Common myeloid progenitor, CD34-positive (primary cell): ENCODE measurements around the gene FBP2.

Source experiments
- CTCF ChIA-PET: fragments of 350-600 bp; sonication (Branson Sonifier 250); formaldehyde crosslinking; loops from one replicate; lab custom pipeline; 2021; ENCODE audit warnings: antibody characterized with exemption; lab: Charles Lee
- POLR2A ChIA-PET: fragments of 350-600 bp; sonication (Branson Sonifier 250); formaldehyde crosslinking; loops from one replicate; lab custom pipeline; 2021; ENCODE audit warnings: antibody characterized with exemption; lab: Charles Lee
- DNase-seq, 3 donors: peaks; one replicate each; pipeline versions ENCODE4 v3.0.0 to v3.0.0-alpha.2; 2013
- H3K27ac ChIP-seq, 2 experiments: 1 replicate in 1 of 2; 2 replicates in 1 of 2; pipeline ENCODE4 v1.7.0; 2013; ENCODE audit warnings: inconsistent platforms in 2 of 2, low read length in 2 of 2, mild to moderate bottlenecking in 2 of 2, low read depth in 1 of 2, moderate library complexity in 1 of 2; ENCODE audit not compliant: severe bottlenecking in 2 of 2, insufficient read depth in 1 of 2, poor library complexity in 1 of 2
- H3K27me3 ChIP-seq, 5 experiments: replicated peaks in 2 of 5; 1 replicate in 3 of 5; 2 replicates in 2 of 5; pipeline versions ENCODE4 v1.6.1 to v1.7.0; 2013; ENCODE audit warnings: low read length in 4 of 5, mild to moderate bottlenecking in 2 of 5, moderate library complexity in 2 of 5, inconsistent platforms in 1 of 5; ENCODE audit not compliant: insufficient read depth in 5 of 5, control insufficient read depth in 4 of 5
- H3K36me3 ChIP-seq, 4 experiments: 1 replicate in 2 of 4; 2 replicates in 2 of 4; pipeline versions ENCODE4 v1.6.1 to v1.7.0; 2013; ENCODE audit warnings: low read length in 3 of 4, control low read depth in 1 of 4, mild to moderate bottlenecking in 1 of 4; ENCODE audit not compliant: control insufficient read depth in 4 of 4, insufficient read depth in 4 of 4
- H3K4me1 ChIP-seq, 4 experiments: 1 replicate in 3 of 4; 2 replicates in 1 of 4; pipeline versions ENCODE4 v1.6.1 to v1.7.1; 2013; ENCODE audit warnings: low read length in 3 of 4, mild to moderate bottlenecking in 3 of 4, control low read depth in 1 of 4, inconsistent platforms in 1 of 4, moderate library complexity in 1 of 4; ENCODE audit not compliant: control insufficient read depth in 4 of 4, insufficient read depth in 4 of 4; ENCODE audit errors: control extremely low read depth in 1 of 4
- H3K4me3 ChIP-seq, 7 experiments: 1 replicate in 4 of 7; 2 replicates in 3 of 7; pipeline versions ENCODE4 v1.5.1 to v1.7.0; 2013; ENCODE audit warnings: mild to moderate bottlenecking in 7 of 7, low read length in 6 of 7, moderate library complexity in 6 of 7, inconsistent platforms in 2 of 7, low read depth in 2 of 7, control low read depth in 1 of 7; ENCODE audit not compliant: insufficient read depth in 4 of 7, control insufficient read depth in 1 of 7; ENCODE audit errors: extremely low read depth in 1 of 7
- H3K9me3 ChIP-seq, 5 experiments: 1 replicate in 4 of 5; 2 replicates in 1 of 5; pipeline versions ENCODE4 v1.6.1 to v1.7.1; 2013; ENCODE audit warnings: low read length in 4 of 5, mild to moderate bottlenecking in 2 of 5, inconsistent platforms in 1 of 5, low read depth in 1 of 5, moderate library complexity in 1 of 5; ENCODE audit not compliant: control insufficient read depth in 4 of 5, insufficient read depth in 2 of 5; ENCODE audit errors: control extremely low read depth in 1 of 5
- WGBS: methylation state at CpG from one replicate; pipeline ENCODE4 v1.1.5; 2013; ENCODE audit not compliant: insufficient coverage; 5-methylcytosine and 5-hydroxymethylcytosine counted together

Gene FBP2

GRCh38 chr9:94623253-94623652, 29.6 kb upstream of the FBP2 start:
- Histone ChIP-seq H3K9me3 (no peaks in the 10 kb centered on the region), H3K36me3 (no peaks in the 10 kb centered on the region), H3K27me3 (peaks cover 0 to 1% (median 0%) of the 10 kb centered on the region in 5 experiments), H3K4me1 (no peaks in the 10 kb centered on the region), H3K4me3 (no peak overlapping the region), H3K27ac (no peak overlapping the region)
- peak; percentile 30 to 65 (median 61) for DNase-seq
- ChIA-PET CTCF (interaction anchor here (0.6 to 1.8 kb wide), 6 partner anchors 18 to 69 kb away, joined by 3 to 7 read pairs (median 4); partner anchors contain the start of gene PCAT7), POLR2A (no interaction called here)
- 82% methylated on average over 7 of the region's 9 CpGs for WGBS

GRCh38 chr9:94622087-94622800, 28.6 kb upstream of the FBP2 start:
- CTCF ChIA-PET, result interaction anchor here (1.1 to 1.8 kb wide), 4 partner anchors 18 to 68 kb away, joined by 3 to 7 read pairs (median 4); partner anchors contain the start of gene PCAT7
- no peak for DNase-seq
- 93% methylated on average over 19 of the region's 19 CpGs for WGBS
- POLR2A ChIA-PET, result no interaction called here
- no peak overlapping the region for H3K27ac ChIP-seq
- H3K36me3 ChIP-seq, result no peaks in the 10 kb centered on the region
- H3K4me1 ChIP-seq, result no peaks in the 10 kb centered on the region
- peaks cover 0 to 1% (median 0%) of the 10 kb centered on the region in 5 experiments for H3K27me3 ChIP-seq
- H3K4me3 ChIP-seq, result no peak overlapping the region
- H3K9me3 ChIP-seq, result no peaks in the 10 kb centered on the region

GRCh38 chr9:94619026-94619425, 25.4 kb upstream of the FBP2 start:
- Histone ChIP-seq H3K27me3 (peaks cover 0 to 3% (median 0%) of the 10 kb centered on the region in 5 experiments), H3K36me3 (no peaks in the 10 kb centered on the region), H3K4me1 (no peaks in the 10 kb centered on the region), H3K27ac (no peak overlapping the region), H3K4me3 (no peak overlapping the region), H3K9me3 (no peaks in the 10 kb centered on the region)
- ChIA-PET POLR2A (no interaction called here), CTCF (interaction anchor here (0.8 kb wide), 1 partner anchor 26 kb away, joined by 3 read pairs; no protein-coding TSS in a partner anchor)
- DNase-seq, result no peak
- WGBS, result 95% methylated on average over 4 of the region's 4 CpGs

- H3K27ac ChIP-seq, result no peak overlapping the region
- ChIA-PET CTCF (interaction anchor here (1.0 kb wide), 1 partner anchor 43 kb away, joined by 3 read pairs; no protein-coding TSS in a partner anchor), POLR2A (no interaction called here)
Measured at GRCh38 chr9:94613003-94613402, 19.4 kb upstream of the FBP2 start.

GRCh38 chr9:94612071-94612470, 18.4 kb upstream of the FBP2 start:
- Histone ChIP-seq H3K36me3 (no peaks in the 10 kb centered on the region), H3K27ac (no peak overlapping the region), H3K27me3 (peaks cover 0 to 17% (median 9%) of the 10 kb centered on the region in 5 experiments), H3K4me3 (no peak overlapping the region), H3K9me3 (no peaks in the 10 kb centered on the region), H3K4me1 (peaks cover 0 to 8% (median 4%) of the 10 kb centered on the region in 4 experiments)
- POLR2A ChIA-PET, result no interaction called here
- CTCF ChIA-PET, result interaction anchor here (1.0 to 1.2 kb wide), 3 partner anchors 8 to 44 kb away, joined by 3 to 4 read pairs (median 3); no protein-coding TSS in a partner anchor
- DNase-seq, result no peak
- WGBS, result 92% methylated on average over 4 of the region's 7 CpGs

More at GRCh38 chr9:94613003-94613402, 19.4 kb upstream of the FBP2 start:
- H3K4me3 ChIP-seq, result no peak overlapping the region
- peaks cover 0 to 7% (median 2%) of the 10 kb centered on the region in 4 experiments for H3K4me1 ChIP-seq
- H3K9me3 ChIP-seq, result no peaks in the 10 kb centered on the region
- peak in 2 of 3 donors; percentile 31 to 35 for DNase-seq
- WGBS, result 100% methylated on average over 2 of the region's 3 CpGs
- no peaks in the 10 kb centered on the region for H3K36me3 ChIP-seq
- H3K27me3 ChIP-seq, result peaks cover 0 to 14% (median 7%) of the 10 kb centered on the region in 5 experiments

GRCh38 chr9:94611638-94612068, 18.0 kb upstream of the FBP2 start:
- H3K36me3 ChIP-seq, result no peaks in the 10 kb centered on the region
- POLR2A ChIA-PET, result no interaction called here
- peaks cover 0 to 8% (median 4%) of the 10 kb centered on the region in 4 experiments for H3K4me1 ChIP-seq
- 100% methylated on average over 2 of the region's 3 CpGs for WGBS
- H3K27me3 ChIP-seq, result peaks cover 0 to 17% (median 11%) of the 10 kb centered on the region in 5 experiments
- DNase-seq, result peak in 2 of 3 donors; percentile 26 to 63
- no peaks in the 10 kb centered on the region for H3K9me3 ChIP-seq
- no peak overlapping the region for H3K4me3 ChIP-seq
- CTCF ChIA-PET, result interaction anchor here (1.0 to 1.2 kb wide), 2 partner anchors 8 to 19 kb away, joined by 3 to 4 read pairs; no protein-coding TSS in a partner anchor
- no peak overlapping the region for H3K27ac ChIP-seq

- POLR2A ChIA-PET, result no interaction called here
- H3K4me3 ChIP-seq, result no peak overlapping the region
- H3K36me3 ChIP-seq, result no peaks in the 10 kb centered on the region
- no peak for DNase-seq
- H3K27me3 ChIP-seq, result peaks cover 0 to 21% (median 18%) of the 10 kb centered on the region in 5 experiments
- H3K27ac ChIP-seq, result no peak overlapping the region
- peaks cover 0 to 8% (median 4%) of the 10 kb centered on the region in 4 experiments for H3K4me1 ChIP-seq
- H3K9me3 ChIP-seq, result no peaks in the 10 kb centered on the region
- WGBS, result 98% methylated on average over 5 of the region's 6 CpGs
- CTCF ChIA-PET, result no interaction called here
Measured at GRCh38 chr9:94610181-94610606, 16.6 kb upstream of the FBP2 start.
